Endothelial cell of umbilical vein (primary cell): Measurements from ENCODE around the gene MMP25. TPM values are rescaled to one million over a fixed set of nuclear protein-coding genes. Genes with fewer than 3 reads are reported as not detected.

ENCODE experiments used
- BruUV-seq: library from RNA; stranded (reverse); fragments of 400-500 nt; replicated peaks from 2 replicates; lab custom pipeline; 2021; lab: Mats Ljungman, UMichigan
- CTCF ChIA-PET: fragments of 300-600, 350-600 bp; sonication (Branson Sonifier 250); formaldehyde crosslinking; loops from one replicate; lab custom pipeline; 2021; ENCODE audit warnings: antibody characterized with exemption, inconsistent platforms; lab: Charles Lee
- POLR2A ChIA-PET: fragments of 300-600, 350-600 bp; sonication (Branson Sonifier 250); formaldehyde crosslinking; loops from one replicate; lab custom pipeline; 2021; ENCODE audit warnings: antibody characterized with exemption, inconsistent platforms; lab: Charles Lee
- DNase-seq: peaks from one replicate; pipeline ENCODE4 v3.0.0-alpha.2; 2011; ENCODE audit warnings: low read depth, low spot score
- FAIRE-seq: peaks from 2 replicates; lab custom pipeline; 2011; peaks lifted over from hg19 to GRCh38; lab: Jason Lieb, UNC
- H2AFZ ChIP-seq: 2 replicates; pipeline ENCODE4 v1.6.0; 2012; ENCODE audit warnings: low read depth, low read length, control low read depth, inconsistent platforms
- H3K27ac ChIP-seq: 2 replicates; pipeline ENCODE4 v1.5.1; 2011; ENCODE audit warnings: low read depth, mild to moderate bottlenecking, control low read depth, low read length, moderate library complexity; ENCODE audit not compliant: insufficient read depth
- H3K27me3 ChIP-seq, 2 experiments: 2 replicates each; pipeline versions ENCODE4 v1.6.0 to v1.6.1; 2011; ENCODE audit warnings: low read length in 2 of 2, mixed read lengths in 1 of 2; ENCODE audit not compliant: control insufficient read depth in 2 of 2, insufficient read depth in 2 of 2
- H3K36me3 ChIP-seq, 2 experiments: 2 replicates in 1 of 2; 3 replicates in 1 of 2; pipeline ENCODE4 v1.5.1; 2011; ENCODE audit warnings: low read length in 2 of 2, mild to moderate bottlenecking in 1 of 2, moderate library complexity in 1 of 2; ENCODE audit not compliant: control insufficient read depth in 2 of 2, insufficient read depth in 2 of 2; ENCODE audit errors: extremely low read depth in 1 of 2
- H3K4me1 ChIP-seq: 3 replicates; pipeline ENCODE4 v1.5.1; 2011; ENCODE audit warnings: mild to moderate bottlenecking, low read length; ENCODE audit not compliant: control insufficient read depth, insufficient read depth; ENCODE audit errors: extremely low read depth
- H3K4me2 ChIP-seq: 2 replicates; pipeline ENCODE4 v1.6.1; 2011; ENCODE audit warnings: low read length, control low read depth, mixed read lengths; ENCODE audit not compliant: insufficient read depth
- H3K4me3 ChIP-seq, 3 experiments: fragments of 200-600 bp in 1 of 3; sonication (generic), shearing (Covaris generic) in 1 of 3; replicated peaks in 1 of 3; 2 replicates each; pipeline ENCODE4 v1.5.1; 2011 to 2016; ENCODE audit warnings: control low read depth in 3 of 3, low read length in 3 of 3, mild to moderate bottlenecking in 2 of 3, inconsistent platforms in 1 of 3, low read depth in 1 of 3, moderate library complexity in 1 of 3; ENCODE audit not compliant: insufficient read depth in 1 of 3
- H3K79me2 ChIP-seq: 2 replicates; pipeline ENCODE4 v1.6.0; 2012; ENCODE audit warnings: low read length, inconsistent platforms; ENCODE audit not compliant: control insufficient read depth, insufficient read depth
- H3K9ac ChIP-seq: replicated peaks from 2 replicates; pipeline ENCODE3; 2011; ENCODE audit warnings: low read length, control low read depth; ENCODE audit not compliant: insufficient read depth; ENCODE audit errors: extremely low read depth
- H3K9me1 ChIP-seq: replicated peaks from 3 replicates; pipeline ENCODE4 v1.6.0; 2011; ENCODE audit warnings: mild to moderate bottlenecking, low read length; ENCODE audit not compliant: control insufficient read depth, insufficient read depth; ENCODE audit errors: extremely low read depth
- H3K9me3 ChIP-seq: replicated peaks from 2 replicates; pipeline ENCODE4 v1.5.1; 2012; ENCODE audit warnings: low read length, inconsistent platforms; ENCODE audit not compliant: control insufficient read depth, insufficient read depth
- H4K20me1 ChIP-seq: replicated peaks from 2 replicates; pipeline ENCODE3; 2011; ENCODE audit warnings: mild to moderate bottlenecking, low read length; ENCODE audit not compliant: control insufficient read depth, insufficient read depth; ENCODE audit errors: extremely low read depth
- EZH2 ChIP-seq: IDR thresholded peaks from 2 replicates; pipeline ENCODE4 v1.6.1; 2012; ENCODE audit warnings: borderline replicate concordance, low read depth, mild to moderate bottlenecking, moderate library complexity, low read length, inconsistent platforms; ENCODE audit not compliant: severe bottlenecking
- FOS ChIP-seq: IDR thresholded peaks from 2 replicates; pipeline ENCODE4 v1.6.1; 2011; ENCODE audit warnings: mild to moderate bottlenecking, low read length, moderate library complexity, borderline replicate concordance; ENCODE audit not compliant: insufficient read depth
- GATA2 ChIP-seq: IDR thresholded peaks from 2 replicates; pipeline ENCODE4 v1.7.0; 2011; ENCODE audit warnings: low read depth, mild to moderate bottlenecking, moderate library complexity, mixed read lengths, low read length; ENCODE audit not compliant: insufficient read length, insufficient read depth
- JUN ChIP-seq: IDR thresholded peaks from 2 replicates; pipeline ENCODE4 v1.6.1; 2011; ENCODE audit warnings: borderline replicate concordance, low read depth; ENCODE audit not compliant: insufficient read length, insufficient read depth
- MYC ChIP-seq: IDR thresholded peaks from one replicate; pipeline ENCODE4 v1.6.1; 2011; ENCODE audit warnings: mild to moderate bottlenecking, low read depth, low read length
- POLR2A ChIP-seq: IDR thresholded peaks from 2 replicates; pipeline ENCODE4 v1.6.1; 2012; ENCODE audit warnings: low read depth, mild to moderate bottlenecking, control low read depth, low read length
- POLR2AphosphoS5 ChIP-seq: IDR thresholded peaks from 2 replicates; pipeline ENCODE4 v1.6.1; 2012; ENCODE audit warnings: low read depth, mild to moderate bottlenecking, control low read depth, low read length, moderate library complexity; ENCODE audit not compliant: insufficient read depth
- dilution Hi-C: fragments of 300-500 bp; cut with MboI; formaldehyde crosslinking; loops from one replicate; pipeline ENCODE4 v1.15.0; 2019; ENCODE audit warnings: low sequenced_read_pairs; ENCODE audit not compliant: extremely low pct_ligation_motif_present
- intact Hi-C: fragments of 100-400 bp; cut with micrococcal nuclease; formaldehyde crosslinking; loops from one replicate; pipeline ENCODE4 v1.10.0; 2022
- polyA plus RNA-seq, 4 experiments: library from polyadenylated mRNA; depleted of rRNA in 3 of 4; stranded (reverse) in 3 of 4; unstranded in 1 of 4; fragments of >200 nt; gene quantifications; 2 replicates each; pipeline versions ENCODE4 v1.2.1 to v1.2.3, GENCODE V29; 2011 to 2012; ENCODE audit warnings: missing spikeins in 1 of 4
- total RNA-seq: library from RNA; stranded (reverse); gene quantifications from 2 replicates; pipeline ENCODE4 v1.2.3, GENCODE V29; 2021
- TF ChIP-seq, protein P1 (sequence below): IDR thresholded peaks from 2 replicates; pipeline ENCODE4 v1.6.1; 2011; ENCODE audit not compliant: insufficient read depth, insufficient read length
- TF ChIP-seq, protein P2 (sequence below), 2 donors: IDR thresholded peaks; 1 replicate in 1 of 2; 2 replicates in 1 of 2; pipeline ENCODE4 v1.5.1; 2011; ENCODE audit warnings: low read length in 2 of 2, mild to moderate bottlenecking in 2 of 2, moderate library complexity in 2 of 2, control low read depth in 1 of 2, inconsistent platforms in 1 of 2, low read depth in 1 of 2; ENCODE audit not compliant: insufficient read depth in 1 of 2; ENCODE audit errors: extremely low read depth in 1 of 2

Gene MMP25
- total and polyA plus RNA-seq, 2 donors (not counting 3 experiments of a cell fraction or from before 2014, with no cell fraction given) = 0.08 to 0.35 TPM

DNA sequence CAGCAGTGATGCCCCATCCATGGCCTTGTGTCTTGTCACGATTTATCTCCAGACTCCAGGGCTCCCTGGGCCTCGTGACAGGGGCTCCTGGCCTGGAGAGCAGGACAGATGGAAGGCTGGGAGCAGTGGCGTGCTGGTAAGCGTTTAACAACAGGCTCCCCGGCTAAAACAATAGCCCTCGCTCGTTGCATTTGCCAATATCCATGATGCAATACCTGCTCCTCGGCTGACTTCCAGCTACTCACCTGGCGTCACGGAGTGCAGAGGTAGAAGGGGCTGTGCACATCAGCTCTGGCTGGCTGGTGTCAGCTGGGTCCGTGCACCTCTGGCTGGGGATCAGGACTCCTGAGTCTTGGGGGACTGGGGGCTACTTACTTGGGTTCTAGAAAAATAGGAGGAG lies 8.1 kb upstream of the MMP25 start:
- ChIA-PET POLR2A (no interaction called here), CTCF (interaction anchor here (1.4 to 14.7 kb wide), 2 partner anchors 7 to 21 kb away, joined by 4 to 200 read pairs; no protein-coding TSS in a partner anchor)
- FAIRE-seq (no peak), DNase-seq (no peak)
- Histone ChIP-seq H3K79me2 (no peaks in the 10 kb centered on the region), H3K36me3 (no peaks in the 10 kb centered on the region), H3K4me3 (no peak overlapping the region), H3K9ac (no peak overlapping the region), H3K4me2 (no peak overlapping the region), H3K4me1 (no peaks in the 10 kb centered on the region), H3K9me3 (no peaks in the 10 kb centered on the region), H2AFZ (no peak overlapping the region), H3K27me3 (peaks cover 42 to 45% of the 10 kb centered on the region in 2 experiments), H3K9me1 (no peaks in the 10 kb centered on the region), H3K27ac (no peak overlapping the region), H4K20me1 (no peaks in the 10 kb centered on the region)
- dilution Hi-C loops (no loop called here), intact Hi-C loops (no loop called here)
- TF ChIP-seq, protein P1, sequence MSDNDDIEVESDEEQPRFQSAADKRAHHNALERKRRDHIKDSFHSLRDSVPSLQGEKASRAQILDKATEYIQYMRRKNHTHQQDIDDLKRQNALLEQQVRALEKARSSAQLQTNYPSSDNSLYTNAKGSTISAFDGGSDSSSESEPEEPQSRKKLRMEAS = no peak
- TF ChIP-seq MYC (no peak), JUN (no peak)
- no TSS peak for BruUV-seq

DNA sequence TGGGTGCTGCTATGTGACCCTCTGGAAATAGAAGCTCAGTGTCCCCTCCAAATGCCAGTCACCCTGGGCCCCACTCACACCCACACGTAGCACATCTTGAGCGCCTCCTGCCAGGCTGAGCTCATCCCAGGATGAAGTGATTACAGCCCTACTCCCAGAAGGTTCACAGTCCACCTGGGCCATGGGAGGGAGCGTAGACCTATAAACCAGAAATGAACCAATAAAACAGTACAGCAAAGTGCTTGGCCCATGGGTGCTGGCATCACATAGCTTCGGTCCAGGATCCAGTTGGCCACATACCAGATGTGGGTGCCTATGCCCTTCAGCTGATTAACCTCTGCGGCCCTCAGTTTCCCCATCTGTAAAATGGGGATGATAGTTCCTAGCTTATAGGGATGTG lies 7.5 kb upstream of the MMP25 start:
- dilution Hi-C loops (no loop called here), intact Hi-C loops (no loop called here)
- Histone ChIP-seq H3K4me2 (no peak overlapping the region), H3K9me1 (no peaks in the 10 kb centered on the region), H2AFZ (no peak overlapping the region), H4K20me1 (no peaks in the 10 kb centered on the region), H3K9ac (no peak overlapping the region), H3K36me3 (no peaks in the 10 kb centered on the region), H3K4me3 (no peak overlapping the region), H3K9me3 (no peaks in the 10 kb centered on the region), H3K27ac (no peak overlapping the region), H3K27me3 (peaks cover 37 to 42% of the 10 kb centered on the region in 2 experiments), H3K79me2 (no peaks in the 10 kb centered on the region), H3K4me1 (no peaks in the 10 kb centered on the region)
- TF ChIP-seq, protein P1 = no peak
- TF ChIP-seq POLR2AphosphoS5 (no peak), POLR2A (no peak), FOS (no peak), EZH2 (no peak), GATA2 (no peak), JUN (no peak), MYC (no peak)
- TF ChIP-seq, protein P2, sequence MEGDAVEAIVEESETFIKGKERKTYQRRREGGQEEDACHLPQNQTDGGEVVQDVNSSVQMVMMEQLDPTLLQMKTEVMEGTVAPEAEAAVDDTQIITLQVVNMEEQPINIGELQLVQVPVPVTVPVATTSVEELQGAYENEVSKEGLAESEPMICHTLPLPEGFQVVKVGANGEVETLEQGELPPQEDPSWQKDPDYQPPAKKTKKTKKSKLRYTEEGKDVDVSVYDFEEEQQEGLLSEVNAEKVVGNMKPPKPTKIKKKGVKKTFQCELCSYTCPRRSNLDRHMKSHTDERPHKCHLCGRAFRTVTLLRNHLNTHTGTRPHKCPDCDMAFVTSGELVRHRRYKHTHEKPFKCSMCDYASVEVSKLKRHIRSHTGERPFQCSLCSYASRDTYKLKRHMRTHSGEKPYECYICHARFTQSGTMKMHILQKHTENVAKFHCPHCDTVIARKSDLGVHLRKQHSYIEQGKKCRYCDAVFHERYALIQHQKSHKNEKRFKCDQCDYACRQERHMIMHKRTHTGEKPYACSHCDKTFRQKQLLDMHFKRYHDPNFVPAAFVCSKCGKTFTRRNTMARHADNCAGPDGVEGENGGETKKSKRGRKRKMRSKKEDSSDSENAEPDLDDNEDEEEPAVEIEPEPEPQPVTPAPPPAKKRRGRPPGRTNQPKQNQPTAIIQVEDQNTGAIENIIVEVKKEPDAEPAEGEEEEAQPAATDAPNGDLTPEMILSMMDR (IDR thresholded peaks at IDR 0.05; ENCODE audit: extremely low read depth in 1 of 2, insufficient read depth in 1 of 2, low read depth in 1 of 2, low read length in 2 of 2) = no peak
- DNase-seq = no peak
- no TSS peak for BruUV-seq
- ChIA-PET CTCF (interaction anchor here (1.4 to 14.7 kb wide), 2 partner anchors 8 to 20 kb away, joined by 4 to 200 read pairs; no protein-coding TSS in a partner anchor), POLR2A (no interaction called here)
- no peak for FAIRE-seq
